Fibroblast of lung (primary cell): ENCODE data around the gene EIF4A3. TPM values are rescaled to one million over a fixed set of nuclear protein-coding genes. Genes with fewer than 3 reads are reported as not detected.

Experiments
- DNase-seq, 2 donors: peaks; one replicate each; pipeline versions ENCODE4 v3.0.0 to v3.0.0-alpha.2; 2010; ENCODE audit warnings: low read depth in 2 of 2
- H2AFZ ChIP-seq: 2 replicates; pipeline ENCODE4 v1.5.1; 2012; ENCODE audit warnings: low read length, control low read depth, inconsistent platforms
- H3K27ac ChIP-seq: 2 replicates; pipeline ENCODE4 v1.5.1; 2011; ENCODE audit warnings: low read length, control low read depth; ENCODE audit not compliant: insufficient read depth
- H3K27me3 ChIP-seq: 2 replicates; pipeline ENCODE4 v1.5.1; 2011; ENCODE audit warnings: mild to moderate bottlenecking, low read length; ENCODE audit not compliant: control insufficient read depth, insufficient read depth
- H3K36me3 ChIP-seq: 2 replicates; pipeline ENCODE4 v1.5.1; 2011; ENCODE audit warnings: low read length; ENCODE audit not compliant: control insufficient read depth, insufficient read depth
- H3K4me1 ChIP-seq: 2 replicates; pipeline ENCODE4 v1.5.1; 2011; ENCODE audit warnings: low read length; ENCODE audit not compliant: control insufficient read depth, insufficient read depth; ENCODE audit errors: extremely low read depth
- H3K4me2 ChIP-seq: 2 replicates; pipeline ENCODE4 v1.5.1; 2011; ENCODE audit warnings: low read length, control low read depth; ENCODE audit not compliant: insufficient read depth; ENCODE audit errors: extremely low read depth
- H3K4me3 ChIP-seq, 4 experiments: fragments of 200-600 bp in 1 of 4; sonication (generic) in 1 of 4; replicated peaks in 1 of 4; 2 replicates each; pipeline ENCODE4 v1.5.1; 2011 to 2016; ENCODE audit warnings: low read length in 4 of 4, low read depth in 3 of 4, mild to moderate bottlenecking in 3 of 4, control low read depth in 2 of 4, inconsistent platforms in 1 of 4, mixed read lengths in 1 of 4; ENCODE audit not compliant: insufficient read depth in 1 of 4; ENCODE audit errors: control extremely low read depth in 1 of 4
- H3K79me2 ChIP-seq: 2 replicates; pipeline ENCODE4 v1.5.1; 2012; ENCODE audit warnings: mild to moderate bottlenecking, low read length, inconsistent platforms; ENCODE audit not compliant: control insufficient read depth, insufficient read depth
- H3K9ac ChIP-seq: 2 replicates; pipeline ENCODE4 v1.5.1; 2011; ENCODE audit warnings: mild to moderate bottlenecking, low read length, control low read depth; ENCODE audit not compliant: insufficient read depth
- H3K9me3 ChIP-seq: 2 replicates; pipeline ENCODE4 v1.5.1; 2012; ENCODE audit warnings: low read depth, low read length; ENCODE audit not compliant: control insufficient read depth, insufficient read depth
- H4K20me1 ChIP-seq: 2 replicates; pipeline ENCODE4 v1.5.1; 2011; ENCODE audit warnings: low read length; ENCODE audit not compliant: control insufficient read depth, insufficient read depth; ENCODE audit errors: extremely low read depth
- CTCF ChIP-seq, 2 donors: IDR thresholded peaks in 1 of 2; conservative IDR thresholded peaks in 1 of 2; 1 replicate in 1 of 2; 2 replicates in 1 of 2; pipeline ENCODE4 v1.5.1; 2011 to 2012; ENCODE audit warnings: low read length in 2 of 2, control low read depth in 1 of 2, inconsistent platforms in 1 of 2, low read depth in 1 of 2, mild to moderate bottlenecking in 1 of 2
- EZH2 ChIP-seq: IDR thresholded peaks from 2 replicates; pipeline ENCODE4 v1.5.1; 2012; ENCODE audit warnings: low read length, control low read depth, mild to moderate bottlenecking; ENCODE audit errors: missing control alignments
- polyA plus RNA-seq, 2 donors: library from polyadenylated mRNA; depleted of rRNA in 1 of 2; stranded (reverse) in 1 of 2; unstranded in 1 of 2; fragments of >200 nt; gene quantifications; 2 replicates each; pipeline ENCODE4 v1.2.1, GENCODE V29; 2011 to 2012; ENCODE audit warnings: missing spikeins in 1 of 2
- total RNA-seq: library from RNA; depleted of rRNA; stranded (reverse); fragments of >200 nt; gene quantifications from 2 replicates; pipeline ENCODE4 v1.2.1, GENCODE V29; 2014

The EIF4A3 gene
- total and polyA plus RNA-seq, 2 donors (not counting 1 experiment from before 2014, with no cell fraction given) = 73.2 to 110 TPM

GRCh38 chr17:80132906-80133625, 13.9 kb downstream of the EIF4A3 start:
- no peaks in the 10 kb centered on the region for H3K4me1 ChIP-seq
- no peak overlapping the region for H3K9ac ChIP-seq
- H3K27me3 ChIP-seq = no peaks in the 10 kb centered on the region
- H3K79me2 ChIP-seq = no peaks in the 10 kb centered on the region
- H3K9me3 ChIP-seq = no peaks in the 10 kb centered on the region
- H4K20me1 ChIP-seq = no peaks in the 10 kb centered on the region
- no peak overlapping the region for H3K4me2 ChIP-seq
- DNase-seq = no peak
- H3K36me3 ChIP-seq = peaks cover 20% of the 10 kb centered on the region
- TF ChIP-seq CTCF (conservative IDR thresholded peaks at IDR 0.05 in 1 of 2, IDR thresholded peaks at IDR 0.05 in 1 of 2; ENCODE audit: low read depth in 1 of 2, low read length in 2 of 2) (no peak), EZH2 (no peak)
- H2AFZ ChIP-seq = no peak overlapping the region
- H3K4me3 ChIP-seq = no peak overlapping the region
- H3K27ac ChIP-seq = no peak overlapping the region

- Histone ChIP-seq H3K9ac (no peak overlapping the region), H3K27ac (no peak overlapping the region), H3K27me3 (no peaks in the 10 kb centered on the region), H3K9me3 (no peaks in the 10 kb centered on the region), H2AFZ (no peak overlapping the region), H3K36me3 (peaks cover 7% of the 10 kb centered on the region), H3K4me1 (no peaks in the 10 kb centered on the region), H3K79me2 (no peaks in the 10 kb centered on the region), H3K4me2 (no peak overlapping the region), H4K20me1 (no peaks in the 10 kb centered on the region), H3K4me3 (no peak overlapping the region)
- no peak for DNase-seq
- TF ChIP-seq CTCF (conservative IDR thresholded peaks at IDR 0.05 in 1 of 2, IDR thresholded peaks at IDR 0.05 in 1 of 2; ENCODE audit: low read depth in 1 of 2, low read length in 2 of 2) = no peak
- no peak for TF ChIP-seq EZH2
Observed at GRCh38 chr17:80130992-80131391, 15.9 kb downstream of the EIF4A3 start.

GRCh38 chr17:80129006-80129565, 17.8 kb downstream of the EIF4A3 start:
- no peak overlapping the region for H3K4me3 ChIP-seq
- TF ChIP-seq CTCF (conservative IDR thresholded peaks at IDR 0.05 in 1 of 2, IDR thresholded peaks at IDR 0.05 in 1 of 2; ENCODE audit: low read depth in 1 of 2, low read length in 2 of 2) = no peak
- TF ChIP-seq EZH2 = no peak
- H3K79me2 ChIP-seq = no peaks in the 10 kb centered on the region
- H3K27me3 ChIP-seq = no peaks in the 10 kb centered on the region
- DNase-seq = no peak
- no peaks in the 10 kb centered on the region for H3K4me1 ChIP-seq
- H3K27ac ChIP-seq = no peak overlapping the region
- no peaks in the 10 kb centered on the region for H3K9me3 ChIP-seq
- no peak overlapping the region for H2AFZ ChIP-seq
- H3K4me2 ChIP-seq = no peak overlapping the region
- H3K36me3 ChIP-seq = peaks cover 5% of the 10 kb centered on the region
- no peaks in the 10 kb centered on the region for H4K20me1 ChIP-seq
- H3K9ac ChIP-seq = no peak overlapping the region
